Neural progenitor cell (in vitro differentiated cells): ENCODE data around the gene MAP4K2.

ENCODE experiments used
- CTCF ChIP-seq: fragments of 200-600 bp; sonication (generic); IDR thresholded peaks from 2 replicates; pipeline ENCODE4 v1.5.1; 2017; ENCODE audit warnings: antibody characterized with exemption, mild to moderate bottlenecking
- EZH2 ChIP-seq: fragments of 200-600 bp; sonication (generic); IDR thresholded peaks from 2 replicates; pipeline ENCODE4 v1.6.1; 2017; ENCODE audit warnings: antibody characterized with exemption, mild to moderate bottlenecking, moderate library complexity

GRCh38 chr11:64809781-64810241 lies 6.8 kb upstream of the MAP4K2 start:
- TF ChIP-seq CTCF (no peak), EZH2 (no peak)
